Tracheal epithelial cell (primary cell): ENCODE measurements around the gene TGFBR2. TPM values are rescaled to one million over a fixed set of nuclear protein-coding genes. Genes with fewer than 3 reads are reported as not detected.

ENCODE experiments used
- total RNA-seq: library from RNA; depleted of rRNA; stranded (reverse); fragments of >200 nt; gene quantifications from 2 replicates; pipeline ENCODE4 v1.2.1, GENCODE V29; 2014

The TGFBR2 gene
- total RNA-seq = 28.6 and 35.7 TPM in 2 replicates

DNA sequence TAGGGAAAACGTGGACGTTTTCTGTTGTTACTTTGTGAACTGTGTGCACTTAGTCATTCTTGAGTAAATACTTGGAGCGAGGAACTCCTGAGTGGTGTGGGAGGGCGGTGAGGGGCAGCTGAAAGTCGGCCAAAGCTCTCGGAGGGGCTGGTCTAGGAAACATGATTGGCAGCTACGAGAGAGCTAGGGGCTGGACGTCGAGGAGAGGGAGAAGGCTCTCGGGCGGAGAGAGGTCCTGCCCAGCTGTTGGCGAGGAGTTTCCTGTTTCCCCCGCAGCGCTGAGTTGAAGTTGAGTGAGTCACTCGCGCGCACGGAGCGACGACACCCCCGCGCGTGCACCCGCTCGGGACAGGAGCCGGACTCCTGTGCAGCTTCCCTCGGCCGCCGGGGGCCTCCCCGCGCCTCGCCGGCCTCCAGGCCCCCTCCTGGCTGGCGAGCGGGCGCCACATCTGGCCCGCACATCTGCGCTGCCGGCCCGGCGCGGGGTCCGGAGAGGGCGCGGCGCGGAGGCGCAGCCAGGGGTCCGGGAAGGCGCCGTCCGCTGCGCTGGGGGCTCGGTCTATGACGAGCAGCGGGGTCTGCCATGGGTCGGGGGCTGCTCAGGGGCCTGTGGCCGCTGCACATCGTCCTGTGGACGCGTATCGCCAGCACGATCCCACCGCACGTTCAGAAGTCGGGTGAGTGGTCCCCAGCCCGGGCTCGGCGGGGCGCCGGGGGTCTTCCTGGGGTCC, at the start of gene TGFBR2:
TGFBR2 (plus strand) TSS at position 301 of the 731 bp plus-strand sequence; CDS start at position 584, 283 bp downstream.

